Neural progenitor cell (in vitro differentiated cells): ENCODE results near the gene PRF1. TPM values are rescaled to one million over a fixed set of nuclear protein-coding genes. Genes with fewer than 3 reads are reported as not detected.

Experiments used
- DNase-seq: peaks from one replicate; pipeline ENCODE4 v3.0.0-alpha.2; 2016; ENCODE audit warnings: low spot score
- H2AFZ ChIP-seq: fragments of 200-600 bp; sonication (generic); replicated peaks from 2 replicates; pipeline ENCODE4 v1.6.1; 2016; ENCODE audit warnings: antibody characterized with exemption
- H3F3A ChIP-seq: fragments of 200-600 bp; sonication (generic); 2 replicates; pipeline ENCODE4 v1.6.1; 2016; ENCODE audit warnings: antibody characterized with exemption, low read depth
- H3K27ac ChIP-seq: fragments of 200-600 bp; sonication (generic); 2 replicates; pipeline ENCODE4 v1.5.1; 2016; ENCODE audit warnings: mild to moderate bottlenecking
- H3K27me3 ChIP-seq: fragments of 200-600 bp; sonication (generic); 2 replicates; pipeline ENCODE4 v1.6.1; 2016; ENCODE audit warnings: mild to moderate bottlenecking, moderate library complexity
- H3K36me3 ChIP-seq: fragments of 200-600 bp; sonication (generic); 2 replicates; pipeline ENCODE4 v1.5.1; 2016
- H3K4me1 ChIP-seq: fragments of 200-600 bp; sonication (generic); 2 replicates; pipeline ENCODE4 v1.6.1; 2016; ENCODE audit warnings: mixed run types
- H3K4me2 ChIP-seq: fragments of 200-600 bp; sonication (generic); 2 replicates; pipeline ENCODE4 v1.6.1; 2016
- H3K4me3 ChIP-seq: fragments of 200-600 bp; sonication (generic); 2 replicates; pipeline ENCODE4 v1.5.1; 2016
- H3K79me2 ChIP-seq: fragments of 200-600 bp; sonication (generic); 2 replicates; pipeline ENCODE4 v1.6.1; 2016; ENCODE audit warnings: low read depth
- H3K9ac ChIP-seq: fragments of 200-600 bp; sonication (generic); 2 replicates; pipeline ENCODE4 v1.6.1; 2016
- H3K9me3 ChIP-seq: fragments of 200-600 bp; sonication (generic); 2 replicates; pipeline ENCODE4 v1.5.1; 2016; ENCODE audit warnings: low read depth
- H4K20me1 ChIP-seq: fragments of 200-600 bp; sonication (generic); 2 replicates; pipeline ENCODE4 v1.6.1; 2016; ENCODE audit warnings: low read depth
- H3K27ac Mint-ChIP-seq: 3 replicates; pipeline ENCODE4 v1.8.0; 2021; ENCODE audit warnings: mixed read lengths
- H3K27me3 Mint-ChIP-seq: 2 replicates; pipeline ENCODE4 v1.8.0; 2022; ENCODE audit warnings: low read depth, mild to moderate bottlenecking, inconsistent platforms, moderate library complexity, mixed read lengths; ENCODE audit not compliant: insufficient read depth
- H3K36me3 Mint-ChIP-seq: 3 replicates; pipeline ENCODE4 v1.8.0; 2021; ENCODE audit warnings: mixed read lengths
- H3K4me1 Mint-ChIP-seq: 3 replicates; pipeline ENCODE4 v1.8.0; 2021; ENCODE audit warnings: mixed read lengths
- H3K4me3 Mint-ChIP-seq: 3 replicates; pipeline ENCODE4 v1.8.0; 2021; ENCODE audit warnings: mild to moderate bottlenecking, moderate library complexity, mixed read lengths
- H3K9me3 Mint-ChIP-seq: 3 replicates; pipeline ENCODE4 v1.8.0; 2020; ENCODE audit warnings: mixed read lengths
- CTCF ChIP-seq: fragments of 200-600 bp; sonication (generic); IDR thresholded peaks from 2 replicates; pipeline ENCODE4 v1.5.1; 2017; ENCODE audit warnings: antibody characterized with exemption, mild to moderate bottlenecking
- EZH2 ChIP-seq: fragments of 200-600 bp; sonication (generic); IDR thresholded peaks from 2 replicates; pipeline ENCODE4 v1.6.1; 2017; ENCODE audit warnings: antibody characterized with exemption, mild to moderate bottlenecking, moderate library complexity
- EZH2phosphoT487 ChIP-seq: fragments of 200-600 bp; sonication (generic); IDR thresholded peaks from 2 replicates; pipeline ENCODE4 v1.6.1; 2017; ENCODE audit warnings: antibody characterized with exemption
- total RNA-seq: library from RNA; depleted of rRNA; stranded (reverse); fragments of >200 nt; gene quantifications from 2 replicates; pipeline ENCODE4 v1.2.3, GENCODE V29; 2015; ENCODE audit warnings: low replicate concordance

PRF1 gene
- total RNA-seq, 1 donor from 2014 or later, result not detected

- H2AFZ ChIP-seq, result no peak overlapping the region
- H3K4me1 ChIP-seq, result no peaks in the 10 kb centered on the region
- H4K20me1 ChIP-seq, result no peaks in the 10 kb centered on the region
- no peaks in the 10 kb centered on the region for H3F3A ChIP-seq
- H3K36me3 ChIP-seq, result no peaks in the 10 kb centered on the region
- H3K27ac Mint-ChIP-seq, result no peak overlapping the region
- no peak for DNase-seq
- H3K27me3 Mint-ChIP-seq, result peaks cover 3% of the 10 kb centered on the region
- no peaks in the 10 kb centered on the region for H3K9me3 Mint-ChIP-seq
- TF ChIP-seq EZH2phosphoT487 (no peak), EZH2 (no peak)
- no peaks in the 10 kb centered on the region for H3K36me3 Mint-ChIP-seq
- H3K4me3 Mint-ChIP-seq, result no peak overlapping the region
- H3K79me2 ChIP-seq, result no peaks in the 10 kb centered on the region
- H3K9ac ChIP-seq, result no peak overlapping the region
- no peaks in the 10 kb centered on the region for H3K9me3 ChIP-seq
- H3K27ac ChIP-seq, result no peak overlapping the region
- no peak overlapping the region for H3K4me3 ChIP-seq
- H3K27me3 ChIP-seq, result no peaks in the 10 kb centered on the region
- no peak overlapping the region for H3K4me2 ChIP-seq
- peaks cover 20% of the 10 kb centered on the region for H3K4me1 Mint-ChIP-seq
These were observed 37.6 kb downstream of the PRF1 start for GRCh38 chr10:70564901-70565351.

GRCh38 chr10:70564113-70564725 is 38.3 kb downstream of the PRF1 start:
- peaks cover 3% of the 10 kb centered on the region for H3K27me3 Mint-ChIP-seq
- peak overlapping the region; percentile 78 for H3K27ac Mint-ChIP-seq
- H3K9ac ChIP-seq, result no peak overlapping the region
- no peak for TF ChIP-seq EZH2phosphoT487
- H3K27me3 ChIP-seq, result no peaks in the 10 kb centered on the region
- no peaks in the 10 kb centered on the region for H3K9me3 Mint-ChIP-seq
- no peaks in the 10 kb centered on the region for H4K20me1 ChIP-seq
- DNase-seq, result no peak
- H3K9me3 ChIP-seq, result no peaks in the 10 kb centered on the region
- H3K79me2 ChIP-seq, result no peaks in the 10 kb centered on the region
- no peaks in the 10 kb centered on the region for H3K36me3 Mint-ChIP-seq
- no peaks in the 10 kb centered on the region for H3K36me3 ChIP-seq
- H3F3A ChIP-seq, result no peaks in the 10 kb centered on the region
- no peak overlapping the region for H3K4me2 ChIP-seq
- peaks cover 26% of the 10 kb centered on the region for H3K4me1 Mint-ChIP-seq
- peaks cover 2% of the 10 kb centered on the region for H3K4me1 ChIP-seq
- H2AFZ ChIP-seq, result no peak overlapping the region
- no peak overlapping the region for H3K27ac ChIP-seq
- H3K4me3 ChIP-seq, result no peak overlapping the region
- no peak overlapping the region for H3K4me3 Mint-ChIP-seq

GRCh38 chr10:70563230-70563629 is 39.3 kb downstream of the PRF1 start:
- Histone ChIP-seq H4K20me1 (no peaks in the 10 kb centered on the region), H3K27me3 (no peaks in the 10 kb centered on the region), H3K27ac (no peak overlapping the region), H3K79me2 (no peaks in the 10 kb centered on the region), H3K4me2 (no peak overlapping the region), H3K4me3 (no peak overlapping the region), H3K36me3 (no peaks in the 10 kb centered on the region), H3K9me3 (no peaks in the 10 kb centered on the region), H2AFZ (no peak overlapping the region), H3K4me1 (peaks cover 10% of the 10 kb centered on the region), H3F3A (no peaks in the 10 kb centered on the region), H3K9ac (no peak overlapping the region)
- TF ChIP-seq EZH2phosphoT487 (no peak), EZH2 (no peak), CTCF (no peak)
- H3K9me3 Mint-ChIP-seq, result no peaks in the 10 kb centered on the region
- no peak overlapping the region for H3K4me3 Mint-ChIP-seq
- no peak for DNase-seq
- H3K27me3 Mint-ChIP-seq, result peaks cover 3% of the 10 kb centered on the region
- H3K4me1 Mint-ChIP-seq, result peaks cover 36% of the 10 kb centered on the region
- peak overlapping the region; percentile 64 for H3K27ac Mint-ChIP-seq
- H3K36me3 Mint-ChIP-seq, result no peaks in the 10 kb centered on the region

- peaks cover 3% of the 10 kb centered on the region for H3K27me3 Mint-ChIP-seq
- Histone ChIP-seq H3K9ac (no peak overlapping the region), H3K9me3 (no peaks in the 10 kb centered on the region), H3K4me1 (peaks cover 10% of the 10 kb centered on the region), H3F3A (no peaks in the 10 kb centered on the region), H3K36me3 (no peaks in the 10 kb centered on the region), H3K27me3 (no peaks in the 10 kb centered on the region), H3K27ac (no peak overlapping the region), H3K4me3 (no peak overlapping the region), H2AFZ (no peak overlapping the region), H3K4me2 (no peak overlapping the region), H3K79me2 (no peaks in the 10 kb centered on the region), H4K20me1 (no peaks in the 10 kb centered on the region)
- TF ChIP-seq EZH2 (no peak), EZH2phosphoT487 (no peak), CTCF (no peak)
- no peak for DNase-seq
- no peaks in the 10 kb centered on the region for H3K36me3 Mint-ChIP-seq
- H3K4me3 Mint-ChIP-seq, result no peak overlapping the region
- no peak overlapping the region for H3K27ac Mint-ChIP-seq
- H3K9me3 Mint-ChIP-seq, result no peaks in the 10 kb centered on the region
- peaks cover 39% of the 10 kb centered on the region for H3K4me1 Mint-ChIP-seq
These were observed 40.3 kb downstream of the PRF1 start for GRCh38 chr10:70562036-70562755.
